ENCODE measurements around the gene STK11. TPM values are rescaled to one million over a fixed set of nuclear protein-coding genes. Genes with fewer than 3 reads are reported as not detected.

STK11 gene
- total RNA-seq, 1 donor from 2014 or later, result 57.2 TPM

DNA sequence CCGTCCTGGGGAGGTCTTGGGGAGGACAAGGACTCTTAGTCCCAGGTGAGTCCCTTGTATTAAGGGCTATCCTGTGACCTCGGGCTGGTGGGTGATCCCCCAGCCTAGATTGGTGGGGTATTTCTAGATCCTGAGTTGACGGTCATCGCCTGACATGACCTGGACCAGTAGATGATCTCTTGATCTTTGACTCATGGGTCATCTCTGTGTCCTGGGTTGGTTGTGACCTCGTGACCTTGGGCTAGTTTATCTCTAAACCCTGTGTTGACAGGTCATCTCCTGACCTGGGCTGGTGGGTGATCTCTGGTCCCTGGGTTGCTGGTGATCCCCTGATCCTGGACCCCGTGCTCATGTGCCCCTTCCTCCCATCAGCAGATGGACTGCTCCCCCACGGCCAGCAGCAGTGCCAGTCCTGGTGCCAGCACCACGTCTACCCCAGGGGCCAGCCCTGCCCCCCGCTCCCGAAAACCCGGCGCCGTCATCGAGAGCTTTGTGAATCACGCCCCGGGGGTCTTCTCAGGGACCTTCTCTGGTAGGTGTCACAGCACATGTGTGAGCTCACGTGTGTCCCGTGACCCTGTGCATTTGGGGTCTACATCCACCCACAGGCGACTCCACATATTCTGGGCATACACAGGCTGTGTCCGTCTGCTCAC is 49.1 kb downstream of the STK11 start:
- intact Hi-C loops (cut with DNase I), result no loop called here
- DNase-seq (ENCODE audit: low spot score) (peak; percentile 71), ATAC-seq (no peak)

DNA sequence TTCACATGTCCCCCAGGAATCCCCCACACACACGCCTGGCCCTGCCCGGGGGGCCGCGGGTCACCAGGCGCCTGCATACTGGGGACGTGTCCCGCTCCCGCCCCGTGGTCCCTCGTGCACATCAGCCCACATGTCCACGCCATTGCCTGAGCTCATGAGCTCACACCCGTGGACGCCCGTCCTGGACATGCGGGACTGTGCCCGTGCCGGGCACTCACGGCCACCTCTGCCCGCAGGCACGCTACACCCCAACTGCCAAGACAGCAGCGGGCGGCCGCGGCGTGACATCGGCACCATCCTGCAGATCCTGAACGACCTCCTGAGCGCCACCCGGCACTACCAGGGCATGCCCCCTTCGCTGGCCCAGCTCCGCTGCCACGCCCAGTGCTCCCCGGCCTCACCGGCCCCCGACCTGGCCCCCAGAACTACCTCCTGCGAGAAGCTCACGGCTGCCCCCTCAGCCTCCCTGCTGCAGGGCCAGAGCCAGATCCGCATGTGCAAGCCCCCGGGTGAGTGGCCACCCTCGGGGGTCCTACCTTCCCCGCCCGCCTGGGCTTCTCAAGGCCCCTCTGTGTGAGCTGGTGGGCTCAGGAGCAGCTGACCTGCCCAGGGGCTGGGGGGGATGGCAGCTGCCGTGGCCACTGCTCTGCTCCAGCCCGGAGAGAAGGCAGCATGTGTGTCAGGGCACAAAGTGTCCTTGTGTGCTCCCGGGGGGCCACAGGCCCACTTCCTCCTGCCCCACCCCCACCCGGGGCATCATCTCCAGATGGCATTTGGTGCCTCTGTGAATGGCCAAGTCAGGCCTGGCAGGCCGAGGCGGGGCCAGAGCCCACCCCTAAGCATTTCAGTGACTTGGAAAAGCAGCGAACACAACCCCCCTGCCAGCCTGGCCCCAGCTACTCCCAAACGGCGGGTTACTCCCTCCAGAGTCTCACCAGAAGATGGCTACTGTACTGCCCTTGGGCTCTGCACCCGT is 49.9 kb downstream of the STK11 start:
- intact Hi-C loops (cut with DNase I), result no loop called here
- ATAC-seq, result no peak
- DNase-seq (ENCODE audit: low spot score), result peak; percentile 65

DNA sequence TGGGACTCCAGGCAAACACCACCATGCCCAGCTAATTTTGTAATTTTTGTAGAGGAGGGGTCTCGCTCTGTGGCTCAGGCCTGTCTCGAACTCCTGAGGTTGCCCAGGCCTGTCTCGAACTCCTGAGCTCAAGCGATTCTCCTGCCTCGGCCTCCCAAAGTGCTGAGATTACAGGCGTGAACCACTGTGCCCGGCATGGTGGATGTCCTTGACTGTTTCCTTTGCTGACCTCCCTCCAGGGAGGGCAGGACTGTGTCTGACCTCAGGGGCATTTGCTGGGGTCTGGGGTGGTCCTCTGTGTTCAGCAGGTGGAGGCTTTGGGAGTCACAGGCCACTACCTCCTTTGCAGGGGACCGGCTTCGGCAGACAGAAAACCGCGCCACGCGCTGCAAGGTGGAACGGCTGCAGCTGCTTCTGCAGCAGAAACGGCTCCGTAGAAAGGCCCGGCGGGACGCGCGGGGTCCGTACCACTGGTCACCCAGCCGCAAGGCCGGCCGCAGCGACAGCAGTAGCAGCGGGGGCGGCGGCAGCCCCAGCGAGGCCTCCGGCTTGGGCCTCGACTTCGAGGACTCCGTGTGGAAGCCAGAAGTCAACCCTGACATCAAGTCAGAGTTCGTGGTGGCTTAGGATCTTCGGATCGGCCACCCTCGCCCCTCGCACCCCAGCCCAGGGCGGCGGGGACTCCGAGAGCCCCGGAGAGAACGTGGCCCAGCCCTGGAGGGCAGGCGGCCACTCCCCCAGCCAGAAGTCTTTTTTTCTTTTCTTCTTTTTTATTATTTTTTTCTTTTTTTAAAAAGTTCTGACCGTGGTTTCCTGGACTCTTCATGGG is 51.3 kb downstream of the STK11 start:
- intact Hi-C loops (cut with DNase I), result no loop called here
- ATAC-seq (no peak), DNase-seq (ENCODE audit: low spot score) (peak; percentile 70)

DNA sequence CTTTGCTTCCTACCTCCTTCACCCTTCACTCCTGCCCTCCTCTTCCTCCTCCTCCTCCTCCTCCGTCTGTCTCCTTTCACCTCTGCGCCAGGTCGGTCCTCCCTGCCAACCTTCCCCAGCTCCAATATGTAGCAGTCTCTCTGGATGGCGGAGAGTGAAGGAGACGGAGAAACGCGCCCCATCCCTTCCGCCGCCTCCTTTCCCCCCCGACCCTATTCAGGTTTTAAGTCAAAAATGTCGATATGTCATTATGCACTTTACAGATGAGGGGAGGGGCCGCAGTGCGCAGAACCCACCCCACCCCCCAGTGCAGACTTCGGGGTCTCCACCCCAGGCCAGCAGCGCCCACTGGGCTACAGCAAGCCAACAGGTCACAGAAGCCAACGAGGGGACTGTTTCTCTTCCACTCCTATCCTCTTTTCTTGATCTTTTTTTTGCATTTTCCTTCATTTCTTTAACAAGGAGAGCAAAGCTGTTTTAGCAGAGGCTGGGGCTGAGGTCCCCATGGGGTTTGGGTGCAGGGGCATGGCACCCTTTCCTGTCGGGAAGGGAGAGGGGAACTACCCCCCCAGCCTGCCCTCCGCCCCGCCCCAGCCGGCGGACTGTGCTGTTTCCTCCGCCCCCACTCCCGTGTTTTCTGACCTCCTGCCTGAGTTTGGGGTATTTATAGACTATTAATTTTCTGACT is 52.0 kb downstream of the STK11 start:
- intact Hi-C loops (cut with DNase I), result no loop called here
- ATAC-seq (no peak), DNase-seq (ENCODE audit: low spot score) (no peak)

DNA sequence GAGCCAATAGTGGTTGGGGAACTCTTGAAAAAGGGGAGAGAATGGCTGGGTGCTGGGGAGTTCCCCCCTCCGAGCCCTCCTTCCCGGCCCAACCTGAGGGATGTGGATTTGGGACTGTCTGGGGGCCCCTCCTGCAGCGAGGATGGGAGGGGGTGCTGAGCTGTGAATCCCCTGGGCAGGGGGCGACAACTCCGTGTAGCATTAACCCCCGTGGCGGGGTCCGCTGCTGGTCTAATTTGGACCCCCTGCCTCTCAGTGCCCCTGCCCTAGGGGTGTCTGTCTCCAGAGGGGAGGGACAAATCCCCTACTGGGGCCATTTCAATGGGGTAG is 52.5 kb downstream of the STK11 start:
- no peak for ATAC-seq
- peak; percentile 71 for DNase-seq (ENCODE audit: low spot score)
- intact Hi-C loops (cut with DNase I), result no loop called here

DNA sequence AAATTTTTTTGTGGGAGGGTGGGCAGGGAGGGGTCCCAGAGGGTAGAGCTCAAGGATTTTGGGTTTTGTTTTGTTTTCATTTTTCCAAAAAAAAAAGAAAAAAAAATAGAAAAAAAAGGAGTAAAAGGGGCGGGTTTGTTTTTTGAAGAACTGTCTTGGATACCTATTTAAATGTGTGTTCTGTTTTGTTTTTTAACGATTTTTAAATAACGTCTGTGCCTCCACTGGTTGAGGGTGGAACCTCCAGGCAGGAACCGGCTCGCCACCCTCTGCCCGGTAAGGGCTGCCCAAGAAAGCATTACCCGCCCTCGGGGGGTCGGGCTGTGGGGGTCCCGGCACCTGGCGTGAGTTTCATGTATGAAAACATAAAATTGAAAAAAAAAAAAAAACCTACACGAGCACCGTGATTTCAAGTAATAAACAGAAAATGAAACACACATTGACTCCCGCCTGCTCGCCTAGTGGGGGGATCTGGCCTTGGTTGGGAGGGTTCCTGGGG is 53.2 kb downstream of the STK11 start:
- ATAC-seq, result no peak
- DNase-seq (ENCODE audit: low spot score), result no peak
- intact Hi-C loops (cut with DNase I), result no loop called here

DNA sequence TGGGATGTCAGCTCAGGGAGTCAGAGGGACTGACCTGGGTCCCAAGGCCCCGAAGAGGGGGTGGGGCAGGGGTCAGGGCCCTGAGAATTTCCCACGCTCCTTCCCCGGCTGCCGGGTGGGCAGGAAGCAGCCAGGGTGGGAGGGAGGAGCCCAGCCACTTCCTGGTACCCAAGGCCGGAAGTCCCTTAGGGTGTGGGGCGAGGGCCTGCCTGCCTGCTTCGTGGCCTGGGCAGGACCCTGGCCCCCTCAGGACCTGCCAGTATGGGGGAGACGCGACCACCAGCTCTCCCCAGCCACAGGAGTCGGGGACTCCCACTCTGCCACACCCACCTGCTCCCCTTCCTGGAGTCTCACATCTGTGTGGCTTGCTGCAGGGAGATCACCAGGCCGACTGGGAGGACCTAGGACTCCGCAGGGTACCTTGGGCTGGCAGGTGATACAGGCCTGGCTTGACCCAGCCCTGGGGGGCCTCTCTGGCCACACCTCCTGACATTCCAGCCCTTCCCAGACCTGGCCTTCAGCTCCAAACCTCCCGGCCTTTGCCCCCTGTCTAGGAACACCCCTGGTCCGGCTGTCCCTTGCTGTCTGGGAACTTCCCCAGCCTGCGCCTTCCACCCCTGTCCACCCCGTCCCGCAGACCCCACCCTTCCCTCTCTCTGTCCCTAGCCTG is 53.8 kb downstream of the STK11 start:
- intact Hi-C loops (cut with DNase I), result no loop called here
- peak; percentile 50 for ATAC-seq
- DNase-seq (ENCODE audit: low spot score), result peak; percentile 85

DNA sequence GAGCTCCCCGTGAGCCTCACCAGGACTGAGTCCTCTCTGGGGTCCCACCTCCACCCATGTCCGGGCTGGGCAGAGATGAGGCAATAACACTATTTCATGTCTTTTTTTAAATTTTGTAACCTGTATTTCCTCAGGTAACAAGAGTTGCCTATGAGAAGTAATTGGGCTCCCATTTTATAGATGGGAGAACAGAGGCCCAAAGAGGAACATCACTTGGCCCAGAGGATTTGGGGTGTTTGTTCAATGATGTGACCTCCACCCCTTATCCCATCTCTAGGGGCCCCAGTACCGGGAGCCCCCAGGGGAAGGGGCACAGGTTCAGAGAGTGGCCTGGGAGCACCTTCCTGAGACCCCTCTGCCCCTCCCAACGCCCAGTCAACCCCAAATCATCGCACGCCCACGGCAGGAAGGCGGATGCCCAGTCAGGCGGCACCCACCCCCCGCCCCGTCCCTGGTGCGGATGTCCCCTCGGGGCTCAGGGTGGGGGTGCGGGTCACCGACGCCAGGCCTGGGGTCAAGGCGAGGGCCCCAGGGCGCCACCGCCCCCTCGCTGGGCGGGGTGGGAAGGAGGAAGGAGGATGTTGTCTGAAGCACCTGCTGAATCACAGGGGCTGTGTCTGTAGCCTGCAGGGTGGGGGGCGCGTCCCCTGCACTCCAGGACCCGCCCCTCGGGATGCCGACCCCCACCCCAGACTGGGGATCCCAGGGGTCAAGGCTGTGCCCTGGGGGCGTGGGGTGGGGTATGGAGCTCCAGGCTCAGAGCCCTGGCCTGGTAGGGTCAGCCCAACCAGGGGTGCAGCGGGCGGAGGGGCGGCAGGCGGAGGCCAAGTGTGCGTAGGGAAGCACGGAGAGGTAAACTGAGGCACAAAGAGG is 54.5 kb downstream of the STK11 start:
- ATAC-seq (no peak), DNase-seq (ENCODE audit: low spot score) (no peak)
- intact Hi-C loops (cut with DNase I), result no loop called here

DNA sequence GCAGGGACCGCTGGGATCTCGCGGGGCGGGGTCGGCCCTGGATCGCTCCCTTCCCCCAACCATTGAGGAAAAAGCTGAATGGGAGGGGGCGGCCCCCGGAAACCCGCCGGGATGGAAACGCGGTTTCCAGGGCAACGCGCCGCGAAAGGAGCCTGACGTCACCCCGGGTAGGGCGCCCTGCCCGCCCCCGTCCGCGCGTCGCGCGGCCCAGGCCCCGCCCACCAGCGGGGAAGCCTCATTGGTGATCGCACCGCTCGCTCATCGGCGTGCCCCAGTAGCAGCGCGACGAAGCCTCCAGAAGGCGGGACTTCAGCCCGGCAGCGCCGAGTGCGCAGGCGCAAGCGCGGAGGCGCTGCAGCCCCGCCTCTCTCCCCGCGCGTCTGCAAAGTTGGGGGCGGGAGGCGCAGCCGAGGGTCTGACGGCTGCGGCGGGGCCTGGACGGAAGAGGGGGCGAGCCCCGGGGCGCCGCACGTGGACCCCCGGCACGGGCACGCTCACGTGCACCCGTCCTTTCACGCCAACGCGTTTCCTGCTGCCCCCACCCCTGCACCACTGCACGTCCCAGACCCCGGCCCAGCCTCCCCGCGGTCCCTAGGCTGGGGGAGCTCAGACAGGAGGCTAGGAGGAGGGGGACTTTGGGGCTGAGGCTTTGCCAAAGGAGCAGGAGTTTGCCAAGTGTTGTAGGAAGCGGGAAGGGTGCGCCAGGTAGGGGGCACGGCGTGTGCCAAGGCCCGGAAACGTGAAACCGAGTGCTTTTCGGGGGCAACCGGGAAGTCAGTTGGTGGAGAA is 55.4 kb downstream of the STK11 start:
- DNase-seq (ENCODE audit: low spot score) (peak; percentile 99), ATAC-seq (peak; percentile 88)
- intact Hi-C loops (cut with DNase I), result no loop called here

DNA sequence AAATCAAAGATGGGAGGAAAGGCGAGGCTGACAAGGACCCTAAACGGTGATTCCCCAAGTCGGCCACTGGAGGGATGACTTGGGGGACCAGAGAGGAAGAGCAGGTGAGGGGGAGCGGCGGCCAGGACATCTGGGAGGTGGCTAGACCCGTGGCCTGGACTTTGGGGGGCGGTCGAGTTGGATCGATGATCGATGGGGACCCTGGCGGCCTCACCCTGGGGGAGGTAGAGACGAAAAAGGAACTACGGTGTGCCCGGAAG is 55.9 kb downstream of the STK11 start:
- no peak for ATAC-seq

DNA sequence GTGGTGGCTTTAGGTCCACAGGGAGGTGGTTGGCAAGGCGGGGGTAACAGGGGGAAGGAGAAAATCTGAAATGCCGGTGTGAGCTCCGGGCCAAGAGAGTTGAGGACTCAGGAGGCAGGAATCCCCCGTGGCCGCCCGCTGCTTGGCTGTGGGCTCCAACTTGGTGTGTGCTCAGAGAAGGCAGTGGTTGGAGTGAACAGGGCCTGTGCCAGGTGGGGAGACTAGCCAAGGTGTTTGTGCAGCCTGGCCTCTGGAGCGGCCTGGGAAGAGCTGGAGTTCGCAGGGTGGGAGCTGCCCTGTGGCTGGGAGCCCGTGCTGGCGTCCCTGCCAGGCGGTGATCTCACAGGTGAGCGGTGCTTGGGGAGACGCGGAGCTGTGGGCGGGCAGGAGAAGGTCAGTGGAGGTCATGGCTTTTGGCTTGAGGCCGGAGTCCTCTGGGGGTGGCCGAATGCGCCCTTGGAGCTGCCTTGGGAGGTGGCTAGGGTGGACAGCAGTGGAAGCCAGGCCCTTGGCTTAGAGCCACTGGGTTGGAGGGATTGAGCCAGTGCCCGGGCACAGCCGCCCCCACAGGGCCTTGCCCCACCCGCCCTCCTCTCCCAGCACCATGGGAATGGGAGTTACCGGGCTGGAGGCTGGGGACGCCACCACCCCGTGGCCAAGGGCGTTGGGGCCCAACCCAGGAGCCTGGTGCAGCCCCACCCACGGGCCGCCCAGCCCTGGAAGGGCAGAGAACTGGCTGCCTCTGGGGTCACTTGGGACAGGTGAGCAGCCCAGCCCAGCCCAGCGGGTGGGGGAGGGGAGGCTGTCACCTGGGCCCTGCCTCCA is 56.4 kb downstream of the STK11 start:
- ATAC-seq (peak; percentile 1), DNase-seq (ENCODE audit: low spot score) (peak; percentile 82)

More for the DNA sequence above, 55.9 kb downstream of the STK11 start:
- DNase-seq (ENCODE audit: low spot score), result peak; percentile 78
- intact Hi-C loops (cut with DNase I), result no loop called here

DNA sequence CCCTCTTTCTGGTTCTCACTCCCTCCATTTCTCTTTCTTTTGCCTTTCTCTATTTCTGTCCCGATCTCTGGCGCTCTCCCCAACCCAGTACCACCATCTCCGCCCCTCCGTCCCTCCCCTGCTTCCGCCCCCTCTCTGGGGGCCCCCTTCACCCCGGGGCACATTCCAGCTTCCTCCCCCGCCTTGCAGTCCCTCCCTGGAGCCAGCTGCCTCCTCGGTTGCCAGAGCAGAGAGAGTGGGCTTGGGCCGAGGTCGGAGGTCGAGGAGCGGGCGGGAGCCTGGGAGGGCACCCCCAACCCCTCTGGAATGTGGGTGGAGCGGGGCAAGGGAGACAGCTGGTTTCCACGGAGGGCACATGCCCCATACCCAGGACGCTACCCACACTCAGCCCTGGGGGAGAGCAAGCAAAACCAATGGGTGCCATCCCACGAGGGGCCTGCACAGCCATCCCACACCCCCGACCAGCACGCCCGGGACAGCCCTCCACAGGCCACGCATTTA is 57.1 kb downstream of the STK11 start:
- intact Hi-C loops (cut with DNase I), result no loop called here
- peak; percentile 71 for DNase-seq (ENCODE audit: low spot score)
- no peak for ATAC-seq

More for the DNA sequence above, 56.4 kb downstream of the STK11 start:
- intact Hi-C loops (cut with DNase I), result no loop called here

DNA sequence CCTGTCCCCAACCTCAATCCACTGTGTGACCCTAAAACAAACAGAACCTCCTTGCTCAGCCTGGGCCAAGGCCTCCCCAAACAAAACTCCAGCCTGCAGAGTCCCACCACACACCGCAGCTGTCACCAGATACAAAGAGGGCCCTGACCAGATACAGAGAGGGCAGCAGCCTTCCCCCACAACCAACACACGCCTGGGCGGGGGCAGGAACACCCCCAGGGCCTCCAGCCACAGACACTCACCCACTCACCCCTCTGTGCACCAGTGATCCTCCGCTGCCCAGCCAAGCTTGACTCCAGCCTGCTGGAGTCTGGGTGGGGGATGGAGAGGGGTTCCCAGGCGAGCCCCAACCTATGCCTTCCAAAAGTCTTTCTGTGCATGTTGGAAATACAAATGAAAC is 57.6 kb downstream of the STK11 start:
- no peak for DNase-seq (ENCODE audit: low spot score)
- intact Hi-C loops (cut with DNase I), result no loop called here
- no peak for ATAC-seq

DNA sequence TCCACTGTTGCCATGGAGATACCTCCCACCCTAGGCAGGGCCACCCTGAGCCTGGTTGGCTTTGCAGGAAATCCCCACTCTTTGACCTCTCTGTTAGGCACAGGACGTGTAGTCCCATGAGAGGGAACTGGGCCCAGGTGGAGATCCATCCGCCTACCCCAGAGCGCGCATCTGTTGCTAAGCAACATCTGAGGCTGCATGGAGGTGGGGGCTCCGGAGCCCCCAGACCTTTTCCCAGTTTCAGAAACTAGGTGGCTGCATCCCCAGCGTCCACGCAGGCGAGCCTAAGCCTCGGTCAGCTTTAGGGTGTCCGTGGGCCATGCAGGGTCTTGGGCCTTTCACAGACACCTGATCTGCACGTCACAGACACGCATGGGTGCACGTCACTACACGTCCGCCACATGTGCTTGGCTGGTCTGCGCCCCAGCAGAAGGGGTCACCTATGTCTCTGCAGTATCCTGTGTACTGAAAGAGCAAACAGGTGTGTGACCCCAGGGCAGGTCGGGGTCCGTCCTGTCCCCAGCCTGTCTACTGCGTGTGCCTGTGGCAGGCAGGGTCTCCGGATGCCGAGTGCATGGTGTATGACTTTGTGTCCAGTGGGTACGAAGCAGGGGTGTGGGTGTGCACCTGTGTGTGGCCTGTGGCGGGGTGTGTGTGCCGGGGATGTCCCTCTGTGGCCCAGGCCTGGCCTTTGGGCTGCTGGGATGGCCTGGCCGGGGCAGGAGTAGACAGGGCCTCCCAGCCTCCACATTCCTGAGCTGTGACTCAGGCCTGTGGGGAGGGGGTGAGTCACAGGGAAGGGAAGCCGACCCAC is 59.4 kb downstream of the STK11 start:
- peak; percentile 12 for ATAC-seq
- intact Hi-C loops (cut with DNase I), result no loop called here

DNA sequence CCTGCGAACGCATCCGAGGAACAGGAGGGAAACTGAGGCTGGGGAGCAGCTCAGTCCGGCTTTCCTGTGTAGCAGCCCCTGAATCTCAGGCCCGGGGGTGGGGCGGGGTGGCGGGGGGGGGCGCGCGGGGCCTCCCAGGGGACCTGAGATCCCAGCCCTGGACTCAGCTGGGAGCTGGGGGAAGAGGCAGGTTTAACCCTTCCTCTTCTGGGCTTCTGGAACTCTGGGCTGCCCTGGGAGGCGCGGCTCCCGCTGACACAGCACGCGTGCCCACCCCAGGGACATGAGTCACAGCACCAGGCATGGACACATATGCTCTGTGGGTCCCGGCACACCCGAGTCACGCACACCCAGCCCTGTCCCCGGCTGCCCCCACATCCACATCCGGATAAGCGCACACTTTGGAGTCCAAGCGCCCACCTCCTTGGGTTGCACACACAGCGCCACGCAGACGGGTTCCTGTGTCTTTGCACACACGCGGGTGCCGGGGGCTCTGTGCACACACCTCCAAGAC is 60.1 kb downstream of the STK11 start:
- DNase-seq (ENCODE audit: low spot score) (peak; percentile 81), ATAC-seq (peak; percentile 1)
- intact Hi-C loops (cut with DNase I), result loop anchor here (2.0 kb wide), 1 partner anchor 21 kb away; no protein-coding TSS in a partner anchor

More for the DNA sequence above, 59.4 kb downstream of the STK11 start:
- peak; percentile 83 for DNase-seq (ENCODE audit: low spot score)
